Activated naive CD4-positive, alpha-beta T cell (primary cell): ENCODE measurements around the gene GYG2.
"Not testable (repeated sequence)": the region's sequence is repeated elsewhere in the genome, so short reads cannot be mapped to it uniquely, and the experiment has no call there.

Experiments used
- DNase-seq, 4 experiments: peaks; one replicate each; lab custom pipeline; 2025; lab: John Stamatoyannopoulos, UW

GYG2 gene

GRCh38 chrX:2903366-2903765 lies 74.6 kb downstream of the GYG2 start:
- DNase-seq = no peak

GRCh38 chrX:2907295-2907694 lies 78.6 kb downstream of the GYG2 start:
- no peak for DNase-seq

- no peak for DNase-seq
These were observed 79.5 kb downstream of the GYG2 start for GRCh38 chrX:2908125-2908685.

- no peak for DNase-seq
These were observed 81.4 kb downstream of the GYG2 start for GRCh38 chrX:2910109-2910508.

- no peak for DNase-seq
These were observed 84.4 kb downstream of the GYG2 start for GRCh38 chrX:2913118-2913517.

GRCh38 chrX:2917767-2918166 lies 89.0 kb downstream of the GYG2 start:
- DNase-seq = no peak

GRCh38 chrX:2921193-2921592 lies 92.5 kb downstream of the GYG2 start:
- DNase-seq = no peak

GRCh38 chrX:2921750-2922149 lies 93.0 kb downstream of the GYG2 start:
- no peak for DNase-seq

- DNase-seq = no peak
These were observed 95.4 kb downstream of the GYG2 start for GRCh38 chrX:2924151-2924550.

GRCh38 chrX:2926255-2926654 lies 97.5 kb downstream of the GYG2 start:
- DNase-seq = not testable (repeated sequence)

GRCh38 chrX:2926664-2927275 lies 98.0 kb downstream of the GYG2 start:
- DNase-seq = no peak

GRCh38 chrX:2928191-2928582 lies 99.5 kb downstream of the GYG2 start:
- no peak for DNase-seq

GRCh38 chrX:2928583-2929434 lies 100.1 kb downstream of the GYG2 start, which contains the start of gene ARSD:
TSS of gene ARSD (minus strand) at chrX:2929339. CDS start at chrX:2929275, 64 bp downstream.
- DNase-seq = peak in 1 of 4 experiments; percentile 18

GRCh38 chrX:2931155-2931554 lies 102.4 kb downstream of the GYG2 start:
- DNase-seq = no peak

- DNase-seq = no peak
These were observed 102.9 kb downstream of the GYG2 start for GRCh38 chrX:2931612-2932011.
